NK-92 (cell line): Measurements from ENCODE around the gene DRC1.

Source experiments
- DNase-seq: peaks from one replicate; lab custom pipeline; 2025; ENCODE audit not compliant: unreplicated experiment; lab: John Stamatoyannopoulos, UW

The DRC1 gene

GRCh38 chr2:26396734-26397298, 4.9 kb upstream of the DRC1 start:
- DNase-seq, result no peak

- no peak for DNase-seq
Observed at GRCh38 chr2:26399771-26400376, 1.8 kb upstream of the DRC1 start.

GRCh38 chr2:26400723-26401122, 997 bp upstream of the DRC1 start:
- DNase-seq, result no peak

- DNase-seq, result no peak
Observed at GRCh38 chr2:26407526-26407925, 5.8 kb downstream of the DRC1 start.

GRCh38 chr2:26409785-26410184, 8.1 kb downstream of the DRC1 start:
- DNase-seq, result no peak

- no peak for DNase-seq
Observed at GRCh38 chr2:26410764-26411243, 9.1 kb downstream of the DRC1 start.

- no peak for DNase-seq
Observed at GRCh38 chr2:26411419-26411818, 9.7 kb downstream of the DRC1 start.

GRCh38 chr2:26412091-26412673, 10.5 kb downstream of the DRC1 start:
- DNase-seq, result no peak

- no peak for DNase-seq
Observed at GRCh38 chr2:26414311-26414710, 12.6 kb downstream of the DRC1 start.

- DNase-seq, result no peak
Observed at GRCh38 chr2:26421961-26422360, 20.2 kb downstream of the DRC1 start.

GRCh38 chr2:26422947-26423629, 21.4 kb downstream of the DRC1 start:
- DNase-seq, result no peak

GRCh38 chr2:26423750-26424149, 22.0 kb downstream of the DRC1 start:
- DNase-seq, result no peak

GRCh38 chr2:26424221-26424620, 22.5 kb downstream of the DRC1 start:
- DNase-seq, result no peak

- DNase-seq, result no peak
Observed at GRCh38 chr2:26428846-26429245, 27.1 kb downstream of the DRC1 start.

GRCh38 chr2:26429779-26430578, 28.3 kb downstream of the DRC1 start:
- DNase-seq, result no peak

- no peak for DNase-seq
Observed at GRCh38 chr2:26430826-26431225, 29.1 kb downstream of the DRC1 start.

GRCh38 chr2:26432363-26432762, 30.6 kb downstream of the DRC1 start:
- no peak for DNase-seq

GRCh38 chr2:26432859-26433258, 31.1 kb downstream of the DRC1 start:
- DNase-seq, result no peak

- no peak for DNase-seq
Observed at GRCh38 chr2:26435106-26435505, 33.4 kb downstream of the DRC1 start.

GRCh38 chr2:26438526-26438925, 36.8 kb downstream of the DRC1 start:
- DNase-seq, result no peak

- DNase-seq, result no peak
Observed at GRCh38 chr2:26438926-26439325, 37.2 kb downstream of the DRC1 start.
